NCI-H2196 treated with DMSO at 0.1 percent for 48 hours (cell line): ENCODE measurements around the gene HNRNPH3.
"Not testable (repeated sequence)": the region's sequence is repeated elsewhere in the genome, so short reads cannot be mapped to it uniquely, and the experiment has no call there.

Experiments used
- DNase-seq: peaks from one replicate; lab custom pipeline; 2025; ENCODE audit not compliant: unreplicated experiment; lab: John Stamatoyannopoulos, UW

Gene HNRNPH3, protein sequence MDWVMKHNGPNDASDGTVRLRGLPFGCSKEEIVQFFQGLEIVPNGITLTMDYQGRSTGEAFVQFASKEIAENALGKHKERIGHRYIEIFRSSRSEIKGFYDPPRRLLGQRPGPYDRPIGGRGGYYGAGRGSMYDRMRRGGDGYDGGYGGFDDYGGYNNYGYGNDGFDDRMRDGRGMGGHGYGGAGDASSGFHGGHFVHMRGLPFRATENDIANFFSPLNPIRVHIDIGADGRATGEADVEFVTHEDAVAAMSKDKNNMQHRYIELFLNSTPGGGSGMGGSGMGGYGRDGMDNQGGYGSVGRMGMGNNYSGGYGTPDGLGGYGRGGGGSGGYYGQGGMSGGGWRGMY

GRCh38 chr10:68331455-68332258, at the start of gene HNRNPH3:
HNRNPH3 (plus strand) TSS chr10:68332064; CDS start chr10:68337222, 5,158 bp downstream.
- DNase-seq = peak; percentile 80

- no peak for DNase-seq
These were observed 47.5 kb upstream of the HNRNPH3 start for GRCh38 chr10:68284062-68285001.

DNA sequence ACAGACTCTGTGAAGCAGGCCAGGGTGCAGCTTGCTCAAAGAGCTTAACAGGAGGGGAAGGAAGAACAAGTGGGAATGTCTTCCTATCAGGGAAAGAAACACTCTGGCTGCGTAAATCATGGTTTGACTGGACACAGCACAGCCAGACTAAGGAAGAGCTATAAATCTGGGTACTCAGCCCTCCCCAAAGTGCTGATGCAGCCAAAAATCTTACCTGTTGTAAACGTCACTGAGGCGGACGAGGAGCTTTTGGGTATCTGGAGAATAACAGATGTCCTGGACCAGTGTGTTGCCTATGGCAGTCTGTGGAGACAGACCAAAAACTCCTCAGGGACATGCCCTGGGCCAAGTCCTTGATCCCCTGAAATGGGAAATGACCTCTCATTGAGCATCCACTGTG, 43.1 kb upstream of the HNRNPH3 start:
- no peak for DNase-seq

GRCh38 chr10:68290736-68291135, 41.1 kb upstream of the HNRNPH3 start:
- DNase-seq = no peak

DNA sequence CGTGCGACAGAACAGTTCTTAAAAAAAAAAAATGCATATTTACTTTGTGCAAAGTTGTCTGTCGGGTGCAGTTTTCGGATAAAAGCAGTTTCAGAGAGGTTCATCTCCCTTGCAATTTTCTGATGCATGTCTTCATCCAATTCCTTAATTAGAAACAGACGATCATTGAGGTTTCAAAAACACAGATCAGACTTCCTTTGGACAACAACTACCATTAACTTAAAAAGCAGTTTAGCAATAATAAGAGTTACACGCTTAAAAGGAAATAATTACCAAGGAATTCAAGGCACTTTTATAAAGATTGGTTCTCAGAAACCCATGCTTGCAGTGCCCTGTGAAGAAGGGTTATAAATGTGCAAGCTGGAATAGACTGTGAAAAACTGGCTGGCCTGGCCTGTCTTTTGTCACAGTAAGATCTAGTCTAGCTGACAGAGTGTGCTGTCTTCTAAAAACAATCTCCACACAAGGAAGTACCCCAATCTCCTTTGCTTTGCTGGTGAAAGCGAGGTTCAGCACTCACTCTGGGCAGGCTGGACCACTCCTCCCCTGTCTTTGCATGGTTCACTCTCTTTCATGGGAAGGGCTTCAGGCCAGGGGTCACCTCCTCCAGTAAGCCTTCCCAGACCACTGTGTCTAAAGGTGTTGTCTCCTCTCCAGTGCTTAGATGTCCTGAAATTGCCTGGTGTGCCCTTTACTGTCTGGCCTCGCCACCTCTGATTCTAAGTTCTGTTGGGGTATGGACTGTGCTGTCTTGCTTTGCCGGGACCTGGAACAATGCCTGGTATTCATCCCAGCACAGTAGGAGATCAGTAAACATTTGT, 34.8 kb upstream of the HNRNPH3 start:
- no peak for DNase-seq

- DNase-seq = no peak
These were observed 30.6 kb upstream of the HNRNPH3 start for GRCh38 chr10:68301301-68301700.

- DNase-seq = peak; percentile 2
These were observed 29.9 kb upstream of the HNRNPH3 start for GRCh38 chr10:68301790-68302502.

DNA sequence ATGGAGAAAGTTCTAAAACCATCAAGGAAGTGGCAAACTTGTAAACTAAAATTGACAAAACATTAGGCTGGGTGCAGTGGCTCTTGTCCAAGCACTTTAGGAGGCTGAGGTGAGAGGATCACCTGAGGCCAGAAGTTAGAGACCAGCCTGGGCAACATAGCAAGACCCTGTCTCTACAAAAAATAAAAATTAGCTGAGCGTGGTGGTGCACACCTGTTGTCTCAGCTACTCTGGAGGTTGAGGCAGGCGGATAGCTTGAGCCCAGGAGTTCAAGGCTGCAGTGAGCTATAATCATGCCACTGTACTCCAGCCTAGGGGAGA, 29.4 kb upstream of the HNRNPH3 start:
- DNase-seq = no peak

GRCh38 chr10:68302871-68303270, 29.0 kb upstream of the HNRNPH3 start:
- no peak for DNase-seq

DNA sequence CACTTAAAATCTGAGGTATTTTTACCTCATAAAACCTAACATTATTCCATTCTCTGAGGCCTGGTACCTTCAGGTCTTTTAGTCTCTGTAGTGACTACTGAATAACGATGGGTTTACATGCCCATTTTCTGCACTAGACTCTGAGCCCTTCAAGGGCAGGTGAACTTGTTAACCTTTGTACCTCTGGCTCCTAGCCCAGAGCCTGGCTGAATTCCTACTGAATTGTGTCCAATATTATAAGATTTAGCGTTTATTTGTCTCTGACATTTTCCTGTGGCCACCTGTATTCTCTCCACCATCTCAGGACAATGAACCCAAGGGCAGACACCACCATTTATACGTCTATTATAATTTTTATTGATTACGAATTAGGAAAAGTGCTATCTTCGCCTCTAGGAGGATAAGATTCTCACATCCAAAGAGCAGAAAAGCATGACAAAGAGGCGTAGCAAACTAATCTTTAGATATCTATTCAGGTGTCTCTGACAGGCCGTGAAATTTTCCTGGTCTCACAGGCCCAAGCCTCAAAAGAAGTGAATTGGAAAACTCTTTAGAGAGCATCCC, 27.9 kb upstream of the HNRNPH3 start:
- peak; percentile 1 for DNase-seq

- no peak for DNase-seq
These were observed 26.0 kb upstream of the HNRNPH3 start for GRCh38 chr10:68305854-68306253.

GRCh38 chr10:68310531-68310930, 21.3 kb upstream of the HNRNPH3 start:
- DNase-seq = no peak

- not testable (repeated sequence) for DNase-seq
These were observed 16.9 kb upstream of the HNRNPH3 start for GRCh38 chr10:68314930-68315329.

GRCh38 chr10:68315582-68315981, 16.3 kb upstream of the HNRNPH3 start:
- DNase-seq = no peak

- DNase-seq = no peak
These were observed 13.4 kb upstream of the HNRNPH3 start for GRCh38 chr10:68318331-68319059.

GRCh38 chr10:68324396-68324795, 7.5 kb upstream of the HNRNPH3 start:
- DNase-seq = not testable (repeated sequence)

DNA sequence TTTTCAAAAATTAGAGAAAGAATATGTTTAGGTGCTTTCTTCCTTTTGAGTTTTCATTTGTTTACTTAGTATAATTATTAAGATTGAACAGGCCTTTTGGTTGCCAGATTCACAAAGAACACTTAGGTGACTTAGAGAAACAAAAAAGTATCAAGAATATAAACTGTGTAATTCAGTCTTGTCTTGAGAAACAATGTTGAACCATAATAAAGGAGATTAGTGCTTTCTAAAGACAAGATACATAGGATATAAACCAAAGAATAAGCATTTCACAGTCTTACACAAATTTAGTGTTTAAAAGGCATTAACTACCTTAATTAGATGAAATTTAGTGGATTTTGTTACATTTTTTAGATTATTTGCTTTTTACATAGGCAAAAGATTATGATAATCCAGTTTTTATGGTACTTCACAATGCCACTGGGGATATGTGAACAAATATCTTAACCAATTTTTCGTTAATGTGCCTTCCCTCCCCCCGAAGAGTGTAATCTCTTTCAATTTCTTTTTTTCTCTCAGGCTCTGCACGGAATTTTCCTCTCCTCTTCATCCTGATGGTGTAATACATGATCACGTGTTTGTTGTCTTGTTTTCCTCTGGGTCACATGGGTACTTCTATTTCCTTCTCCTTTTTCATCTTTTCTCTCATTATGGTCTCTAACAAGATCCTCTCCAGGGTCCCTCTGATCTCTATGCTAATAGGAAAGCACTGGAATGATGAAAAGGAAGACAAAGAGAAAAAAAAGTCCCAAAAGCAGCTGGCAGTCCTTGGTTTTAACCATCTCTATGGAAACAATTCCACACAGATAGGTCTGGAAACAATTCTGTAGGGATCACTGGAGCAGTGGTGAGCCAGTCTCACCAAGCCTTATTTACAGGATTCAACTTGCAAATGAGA, 3.7 kb upstream of the HNRNPH3 start:
- peak; percentile 19 for DNase-seq

GRCh38 chr10:68329506-68329861, 2.4 kb upstream of the HNRNPH3 start:
- no peak for DNase-seq
